ENCODE data around the gene MAD2L1.
"Not testable (repeated sequence)": the region's sequence is repeated elsewhere in the genome, so short reads cannot be mapped to it uniquely, and the experiment has no call there.

Gene MAD2L1

DNA sequence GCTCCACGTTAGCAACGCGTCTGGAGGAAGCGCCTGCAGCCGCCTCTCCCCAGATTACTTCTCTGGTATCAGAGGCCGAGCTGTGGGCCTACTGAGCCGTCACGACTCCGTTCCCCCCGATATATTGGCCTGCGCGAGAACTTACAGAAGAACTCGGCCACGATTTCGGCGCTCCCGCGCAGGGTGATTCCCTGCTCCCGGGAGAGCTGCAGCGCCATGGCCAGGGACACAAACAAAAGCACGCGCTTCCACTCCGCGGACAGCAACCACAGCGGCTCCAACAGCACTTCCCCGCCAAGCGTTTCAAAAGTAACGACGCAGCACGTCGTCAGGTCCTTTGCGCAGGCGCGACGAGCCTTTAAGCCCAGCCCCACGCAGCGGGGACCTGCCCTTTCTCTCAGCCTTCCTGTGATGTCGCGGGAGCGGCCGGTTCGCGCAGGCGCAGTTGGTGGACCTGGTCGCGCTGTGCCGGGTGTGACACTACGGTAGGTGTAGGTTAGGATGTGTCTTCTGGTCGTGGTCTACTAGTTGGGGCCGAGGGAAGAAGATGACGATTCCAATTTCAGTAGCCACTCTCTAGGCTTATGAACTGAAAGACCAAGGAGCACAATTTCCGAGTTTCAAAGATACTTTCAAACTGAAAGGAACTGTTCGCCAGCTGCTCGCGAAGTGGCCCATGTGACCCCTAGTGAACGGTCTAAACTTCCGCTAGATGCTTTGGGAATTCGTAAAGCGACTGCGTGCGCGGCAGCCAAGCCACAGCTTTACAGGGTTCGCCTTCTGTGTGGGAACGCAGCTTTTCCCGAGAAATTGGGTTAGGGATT is at the start of gene MAD2L1:
MAD2L1 (minus strand) TSS at position 332 of the 824 bp plus-strand sequence; CDS start at position 218, 114 bp downstream.
- TF ChIP-seq, protein P1, sequence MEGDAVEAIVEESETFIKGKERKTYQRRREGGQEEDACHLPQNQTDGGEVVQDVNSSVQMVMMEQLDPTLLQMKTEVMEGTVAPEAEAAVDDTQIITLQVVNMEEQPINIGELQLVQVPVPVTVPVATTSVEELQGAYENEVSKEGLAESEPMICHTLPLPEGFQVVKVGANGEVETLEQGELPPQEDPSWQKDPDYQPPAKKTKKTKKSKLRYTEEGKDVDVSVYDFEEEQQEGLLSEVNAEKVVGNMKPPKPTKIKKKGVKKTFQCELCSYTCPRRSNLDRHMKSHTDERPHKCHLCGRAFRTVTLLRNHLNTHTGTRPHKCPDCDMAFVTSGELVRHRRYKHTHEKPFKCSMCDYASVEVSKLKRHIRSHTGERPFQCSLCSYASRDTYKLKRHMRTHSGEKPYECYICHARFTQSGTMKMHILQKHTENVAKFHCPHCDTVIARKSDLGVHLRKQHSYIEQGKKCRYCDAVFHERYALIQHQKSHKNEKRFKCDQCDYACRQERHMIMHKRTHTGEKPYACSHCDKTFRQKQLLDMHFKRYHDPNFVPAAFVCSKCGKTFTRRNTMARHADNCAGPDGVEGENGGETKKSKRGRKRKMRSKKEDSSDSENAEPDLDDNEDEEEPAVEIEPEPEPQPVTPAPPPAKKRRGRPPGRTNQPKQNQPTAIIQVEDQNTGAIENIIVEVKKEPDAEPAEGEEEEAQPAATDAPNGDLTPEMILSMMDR (conservative IDR thresholded peaks at IDR 0.05; ENCODE audit: low read depth, low read length), result no peak
- peak within 1 kb of the TSS; percentile 92 for H3K4me3 ChIP-seq (ENCODE audit: low read length)
- DNase-seq (ENCODE audit: low read depth), result peak; percentile 89

DNA sequence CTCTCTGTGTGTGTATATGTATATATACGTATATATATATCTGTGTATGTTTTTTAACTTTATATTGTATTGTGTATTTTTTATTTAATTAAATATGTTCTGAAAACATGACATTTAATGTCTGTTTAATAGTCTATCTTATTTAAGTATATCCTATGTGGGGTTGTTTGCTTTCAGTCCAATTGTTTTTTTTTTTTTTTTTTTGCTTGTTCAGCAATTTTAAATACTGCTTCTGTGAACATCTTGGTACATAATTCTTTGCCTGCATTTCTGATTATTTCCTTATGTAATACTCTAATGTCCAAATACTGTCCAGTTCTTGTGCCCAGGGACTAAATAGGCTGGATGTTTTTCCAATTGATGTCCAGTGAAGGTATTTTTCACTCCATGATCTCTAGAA is 45.1 kb upstream of the MAD2L1 start:
- TF ChIP-seq, protein P1 (conservative IDR thresholded peaks at IDR 0.05; ENCODE audit: low read depth, low read length), result no peak
- DNase-seq (ENCODE audit: low read depth), result no peak
- no peak overlapping the region for H3K4me3 ChIP-seq (ENCODE audit: low read length)

DNA sequence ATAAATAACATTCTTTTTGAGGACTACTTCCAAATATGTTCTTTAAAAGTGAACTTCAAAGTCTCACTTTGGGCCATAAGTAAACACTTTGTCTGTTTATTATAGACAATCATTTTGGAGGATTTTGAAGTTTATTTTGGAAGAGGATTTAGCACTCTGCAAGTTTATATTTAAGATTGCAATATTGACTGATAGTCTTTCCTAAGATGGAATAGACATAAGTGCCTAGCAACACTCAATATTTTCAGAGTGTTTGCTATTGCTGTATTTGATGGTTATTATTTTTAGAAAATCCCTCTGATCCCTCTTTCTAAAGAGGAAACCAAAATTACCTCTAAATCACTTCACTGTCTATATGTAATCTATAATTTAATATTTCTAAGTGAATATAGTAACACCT is 42.8 kb upstream of the MAD2L1 start:
- no peak for DNase-seq (ENCODE audit: low read depth)
- no peak overlapping the region for H3K4me3 ChIP-seq (ENCODE audit: low read length)
- TF ChIP-seq, protein P1 (conservative IDR thresholded peaks at IDR 0.05; ENCODE audit: low read depth, low read length), result no peak

DNA sequence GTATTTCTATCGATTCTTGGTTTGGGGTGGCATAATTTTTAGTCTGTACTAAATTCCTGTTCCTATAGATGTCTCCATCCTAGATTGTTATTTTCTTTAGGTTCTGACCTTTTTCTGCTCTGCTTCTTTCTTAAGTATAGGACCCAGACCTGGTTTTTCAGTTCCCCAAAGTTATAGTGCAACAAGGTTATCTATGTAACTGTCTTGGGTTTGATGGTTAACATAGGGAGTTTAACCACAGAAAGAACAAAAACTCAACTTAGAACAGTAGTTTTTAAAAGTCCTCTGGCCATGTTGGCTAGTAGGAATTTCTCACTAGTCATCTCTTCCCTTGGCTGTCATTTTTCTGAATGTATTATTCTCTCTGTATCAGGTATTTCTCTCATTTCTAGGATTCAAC is 38.8 kb upstream of the MAD2L1 start:
- no peak overlapping the region for H3K4me3 ChIP-seq (ENCODE audit: low read length)
- DNase-seq (ENCODE audit: low read depth), result no peak
- TF ChIP-seq, protein P1 (conservative IDR thresholded peaks at IDR 0.05; ENCODE audit: low read depth, low read length), result no peak

GRCh38 chr4:120096508-120097297 is 30.1 kb upstream of the MAD2L1 start:
- no peak overlapping the region for H3K4me3 ChIP-seq (ENCODE audit: low read length)
- TF ChIP-seq, protein P1 (conservative IDR thresholded peaks at IDR 0.05; ENCODE audit: low read depth, low read length), result no peak
- no peak for DNase-seq (ENCODE audit: low read depth)

DNA sequence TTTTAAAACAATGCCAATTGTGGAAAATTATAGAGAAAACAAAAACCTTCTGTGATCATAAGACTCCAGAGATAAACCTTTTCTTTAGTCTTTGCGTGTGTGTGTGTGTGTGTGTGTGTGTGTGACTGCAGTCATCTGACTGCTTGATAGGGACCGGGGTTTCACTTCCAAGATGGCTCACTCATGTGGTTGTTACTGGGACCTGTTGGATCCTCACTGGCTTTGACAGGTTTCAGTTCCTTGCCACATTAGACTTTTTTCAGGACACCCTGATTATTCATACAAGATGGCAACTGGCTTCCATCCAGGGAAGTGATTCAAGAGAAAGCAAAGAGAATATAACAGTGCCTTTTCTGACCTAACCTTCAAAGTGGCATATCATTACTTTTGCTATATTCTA is 21.9 kb upstream of the MAD2L1 start:
- TF ChIP-seq, protein P1 (conservative IDR thresholded peaks at IDR 0.05; ENCODE audit: low read depth, low read length), result no peak
- no peak overlapping the region for H3K4me3 ChIP-seq (ENCODE audit: low read length)

DNA sequence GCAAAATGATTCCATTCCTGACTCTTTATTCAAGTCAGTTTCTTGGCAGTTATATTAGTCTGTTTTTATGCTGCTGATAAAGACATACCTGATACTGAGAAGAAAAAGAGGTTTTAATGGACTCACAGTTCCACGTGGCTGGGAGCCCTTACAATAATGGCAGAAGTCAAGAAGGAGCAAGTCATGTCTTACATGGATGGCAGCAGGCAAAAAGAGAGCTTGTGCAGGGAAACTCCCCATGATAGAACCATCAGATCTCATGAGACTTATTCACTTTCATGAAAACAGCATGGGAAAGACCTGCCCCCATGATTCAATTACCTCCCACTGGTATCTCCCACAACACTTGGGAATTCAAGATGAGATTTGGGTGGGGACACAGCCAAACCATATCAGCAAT is 21.4 kb upstream of the MAD2L1 start:
- not testable (repeated sequence) for DNase-seq (ENCODE audit: low read depth); H3K4me3 ChIP-seq (ENCODE audit: low read length)

More for the DNA sequence above, 21.9 kb upstream of the MAD2L1 start:
- no peak for DNase-seq (ENCODE audit: low read depth)

All from retinal pigment epithelial cell (primary cell).